ENCODE measurements around the gene ROR1. TPM values are rescaled to one million over a fixed set of nuclear protein-coding genes. Genes with fewer than 3 reads are reported as not detected.

ROR1 gene
- total and polyA plus RNA-seq, 2 of the 4 experiments (the other 2 are of a cell fraction) = 4.4 to 10.0 TPM

- Histone ChIP-seq H3K36me3 (ENCODE audit: control insufficient read depth, insufficient read depth, low read length) (no peaks in the 10 kb centered on the region), H2AK9ac (replicated peaks; ENCODE audit: low read depth, low read length, poor library complexity) (no peak overlapping the region), H4K5ac (ENCODE audit: low read depth, low read length) (no peak overlapping the region), H3K79me1 (ENCODE audit: low read depth in 1 of 2, low read length in 2 of 2) (no peaks in the 10 kb centered on the region; a peak in 1 of 4 replicates), H2BK120ac (ENCODE audit: low read depth, low read length) (0 out of 2 replicates have a peak overlapping the region, but pooled peaks have one; percentile 22), H4K91ac (ENCODE audit: insufficient read depth, low read depth, low read length) (peak overlapping the region; percentile 28; the same call in 1 of the 2 replicates), H3K14ac (replicated peaks; ENCODE audit: low read depth, low read length) (peak overlapping the region; percentile 40; the same call in 1 of the 2 replicates), H3K9me3 (ENCODE audit: control insufficient read depth, insufficient read depth, low read length) (no peaks in the 10 kb centered on the region), H3K4me3 (ENCODE audit: insufficient read depth, low read depth, low read length) (no peak overlapping the region), H2AK5ac (ENCODE audit: low read depth, low read length) (no peak overlapping the region; the same call in 1 of the 2 replicates), H3K18ac (ENCODE audit: low read depth, low read length) (no peak overlapping the region), H3K23ac (ENCODE audit: low read depth, low read length) (no peak overlapping the region), H3K27me3 (ENCODE audit: control insufficient read depth, insufficient read depth, low read length) (no peaks in the 10 kb centered on the region), H2BK5ac (ENCODE audit: low read depth, low read length, poor library complexity, severe bottlenecking) (no peak overlapping the region), H3K9ac (ENCODE audit: low read depth, low read length) (no peak overlapping the region), H3K4ac (ENCODE audit: low read depth, low read length) (no peak overlapping the region; the same call in 1 of the 2 replicates), H3K4me1 (ENCODE audit: control insufficient read depth, insufficient read depth, low read length) (peaks cover 10% of the 10 kb centered on the region), H4K20me1 (ENCODE audit: insufficient read depth, low read length) (no peaks in the 10 kb centered on the region), H3K4me2 (ENCODE audit: low read depth, low read length) (peak overlapping the region; percentile 46; the same call in 1 of the 2 replicates), H3K56ac (ENCODE audit: extremely low read depth, insufficient read depth, low read length) (no peak overlapping the region), H2AFZ (replicated peaks; ENCODE audit: low read length, poor library complexity) (no peak overlapping the region), H4K8ac (ENCODE audit: low read depth in 2 of 2, low read length in 2 of 2) (no peak overlapping the region), H2BK20ac (ENCODE audit: low read depth, low read length) (no peak overlapping the region; the same call in 1 of the 2 replicates), H3K27ac (ENCODE audit: insufficient read depth, low read length) (no peak overlapping the region), H3K9me1 (ENCODE audit: insufficient read depth, low read length) (no peaks in the 10 kb centered on the region; the same call in 1 of the 2 replicates), H2BK15ac (ENCODE audit: low read depth, low read length) (no peak overlapping the region)
- BruUV-seq (replicated peaks) = no TSS peak
- intact Hi-C loops (cut with micrococcal nuclease) (no loop called here), in situ Hi-C loops (cut with MboI; ENCODE audit: low sequenced_read_pairs) (no loop called here), dilution Hi-C loops (cut with HindIII; ENCODE audit: low sequenced_read_pairs, unreplicated experiment) (no loop called here)
- peak; percentile 80 for DNase-seq
- peak; percentile 70 for ATAC-seq (ENCODE audit: low read depth)
- CTCF ChIA-PET = no interaction called here
- POLR2A ChIA-PET (ENCODE audit: unreplicated experiment) = interaction anchor here (0.7 kb wide), 1 partner anchor 11 kb away, joined by 4 read pairs; no protein-coding TSS in a partner anchor
- WGBS, 2 experiments (ENCODE audit: extremely low coverage in 2 of 2, insufficient read length in 1 of 2) = 0% methylated on average over 1 of the region's 8 CpGs; no CpG with 5 or more reads in 1 of the 2 experiments
- no peak for TF ChIP-seq SMC3 (IDR thresholded peaks at IDR 0.05; ENCODE audit: low read depth, low read length)
- peak; percentile 41; the same call in 1 of the 2 replicates for TF ChIP-seq CEBPB (IDR thresholded peaks at IDR 0.05; ENCODE audit: low read depth, low read length)
- no peak for TF ChIP-seq MXI1 (IDR thresholded peaks at IDR 0.05; ENCODE audit: borderline replicate concordance, low read depth, low read length)
- TF ChIP-seq USF2 (IDR thresholded peaks at IDR 0.05; ENCODE audit: low read depth, low read length) = peak; percentile 54; the same call in 1 of the 2 replicates
These were observed 232.6 kb downstream of the ROR1 start for GRCh38 chr1:64006276-64007051.
